Osteocyte (in vitro differentiated cells): ENCODE data around the gene WDR86. TPM values are rescaled to one million over a fixed set of nuclear protein-coding genes. Genes with fewer than 3 reads are reported as not detected.

ENCODE experiments used
- DNase-seq: peaks from one replicate; pipeline ENCODE4 v3.0.0; 2021; ENCODE audit warnings: mixed read lengths; ENCODE audit not compliant: unreplicated experiment; ENCODE audit errors: extremely low spot score
- H3K27ac Mint-ChIP-seq: one replicate; pipeline ENCODE4 v1.8.0; 2021; ENCODE audit warnings: mild to moderate bottlenecking, mixed read lengths; ENCODE audit not compliant: unreplicated experiment
- H3K27me3 Mint-ChIP-seq: one replicate; pipeline ENCODE4 v1.8.0; 2021; ENCODE audit warnings: mixed read lengths; ENCODE audit not compliant: unreplicated experiment
- H3K36me3 Mint-ChIP-seq: one replicate; pipeline ENCODE4 v1.8.0; 2021; ENCODE audit warnings: mixed read lengths; ENCODE audit not compliant: unreplicated experiment
- H3K4me1 Mint-ChIP-seq: one replicate; pipeline ENCODE4 v1.8.0; 2021; ENCODE audit warnings: mixed read lengths; ENCODE audit not compliant: unreplicated experiment
- H3K4me3 Mint-ChIP-seq: one replicate; pipeline ENCODE4 v1.8.0; 2021; ENCODE audit warnings: mild to moderate bottlenecking, moderate library complexity, mixed read lengths; ENCODE audit not compliant: unreplicated experiment
- H3K9me3 Mint-ChIP-seq: one replicate; pipeline ENCODE4 v1.8.0; 2021; ENCODE audit warnings: mixed read lengths; ENCODE audit not compliant: unreplicated experiment
- CTCF ChIP-seq: fragments of 200-600 bp; sonication (generic); IDR thresholded peaks from 2 replicates; pipeline ENCODE4 v1.5.0; 2021; ENCODE audit warnings: antibody characterized with exemption, mild to moderate bottlenecking, moderate library complexity
- total RNA-seq: library from RNA; stranded (reverse); gene quantifications from 2 replicates; pipeline ENCODE4 v1.2.1, GENCODE V29; 2021

The WDR86 gene
- total RNA-seq, 1 donor from 2014 or later = not detected

- TF ChIP-seq CTCF = no peak
- no peak overlapping the region for H3K27ac Mint-ChIP-seq
- H3K9me3 Mint-ChIP-seq = no peaks in the 10 kb centered on the region
- H3K27me3 Mint-ChIP-seq = peaks cover 9% of the 10 kb centered on the region
- H3K4me3 Mint-ChIP-seq = no peak overlapping the region
- no peaks in the 10 kb centered on the region for H3K36me3 Mint-ChIP-seq
- peaks cover 41% of the 10 kb centered on the region for H3K4me1 Mint-ChIP-seq
- DNase-seq = no peak
These were observed 9.1 kb downstream of the WDR86 start for GRCh38 chr7:151400626-151401315.

- Mint-ChIP-seq H3K4me1 (peaks cover 39% of the 10 kb centered on the region), H3K27ac (no peak overlapping the region), H3K36me3 (no peaks in the 10 kb centered on the region), H3K9me3 (no peaks in the 10 kb centered on the region), H3K27me3 (peaks cover 7% of the 10 kb centered on the region), H3K4me3 (no peak overlapping the region)
- TF ChIP-seq CTCF = no peak
- DNase-seq = no peak
These were observed 9.9 kb downstream of the WDR86 start for GRCh38 chr7:151399906-151400305.

- Mint-ChIP-seq H3K9me3 (no peaks in the 10 kb centered on the region), H3K27me3 (peaks cover 7% of the 10 kb centered on the region), H3K4me3 (no peak overlapping the region), H3K36me3 (no peaks in the 10 kb centered on the region), H3K27ac (no peak overlapping the region), H3K4me1 (peaks cover 35% of the 10 kb centered on the region)
- no peak for TF ChIP-seq CTCF
- no peak for DNase-seq
These were observed 10.6 kb downstream of the WDR86 start for GRCh38 chr7:151399305-151399601.

- Mint-ChIP-seq H3K9me3 (no peaks in the 10 kb centered on the region), H3K27ac (no peak overlapping the region), H3K36me3 (no peaks in the 10 kb centered on the region), H3K27me3 (peaks cover 12% of the 10 kb centered on the region), H3K4me3 (no peak overlapping the region), H3K4me1 (peaks cover 29% of the 10 kb centered on the region)
- TF ChIP-seq CTCF = no peak
- DNase-seq = no peak
These were observed 11.2 kb downstream of the WDR86 start for GRCh38 chr7:151398446-151399304.

GRCh38 chr7:151397026-151397425 is 12.8 kb downstream of the WDR86 start:
- no peak overlapping the region for H3K4me3 Mint-ChIP-seq
- DNase-seq = no peak
- no peak overlapping the region for H3K27ac Mint-ChIP-seq
- no peaks in the 10 kb centered on the region for H3K36me3 Mint-ChIP-seq
- peaks cover 20% of the 10 kb centered on the region for H3K27me3 Mint-ChIP-seq
- H3K9me3 Mint-ChIP-seq = no peaks in the 10 kb centered on the region
- no peak for TF ChIP-seq CTCF
- peaks cover 13% of the 10 kb centered on the region for H3K4me1 Mint-ChIP-seq
